ENCODE results near the gene PCDH15.

DNA sequence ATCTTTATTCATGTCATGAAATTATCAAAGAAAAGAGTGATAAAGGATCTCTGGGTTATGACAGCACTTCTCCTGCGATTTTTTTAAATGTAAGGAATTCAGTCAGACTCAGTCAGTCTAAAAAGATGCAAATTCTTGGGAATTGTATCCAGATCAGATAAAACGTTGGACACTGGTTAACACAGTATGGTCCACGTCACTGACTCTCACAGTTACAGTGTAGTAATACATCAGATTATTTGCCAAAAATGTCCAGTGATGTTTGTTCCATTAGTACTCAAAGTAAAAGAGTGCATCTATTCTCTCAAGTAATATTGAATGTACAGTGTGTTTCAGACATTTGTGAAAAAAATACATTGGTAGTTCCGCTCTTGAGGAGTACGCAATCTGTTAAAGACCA lies 224.5 kb downstream of the PCDH15 start:
- TF ChIP-seq, protein P1, sequence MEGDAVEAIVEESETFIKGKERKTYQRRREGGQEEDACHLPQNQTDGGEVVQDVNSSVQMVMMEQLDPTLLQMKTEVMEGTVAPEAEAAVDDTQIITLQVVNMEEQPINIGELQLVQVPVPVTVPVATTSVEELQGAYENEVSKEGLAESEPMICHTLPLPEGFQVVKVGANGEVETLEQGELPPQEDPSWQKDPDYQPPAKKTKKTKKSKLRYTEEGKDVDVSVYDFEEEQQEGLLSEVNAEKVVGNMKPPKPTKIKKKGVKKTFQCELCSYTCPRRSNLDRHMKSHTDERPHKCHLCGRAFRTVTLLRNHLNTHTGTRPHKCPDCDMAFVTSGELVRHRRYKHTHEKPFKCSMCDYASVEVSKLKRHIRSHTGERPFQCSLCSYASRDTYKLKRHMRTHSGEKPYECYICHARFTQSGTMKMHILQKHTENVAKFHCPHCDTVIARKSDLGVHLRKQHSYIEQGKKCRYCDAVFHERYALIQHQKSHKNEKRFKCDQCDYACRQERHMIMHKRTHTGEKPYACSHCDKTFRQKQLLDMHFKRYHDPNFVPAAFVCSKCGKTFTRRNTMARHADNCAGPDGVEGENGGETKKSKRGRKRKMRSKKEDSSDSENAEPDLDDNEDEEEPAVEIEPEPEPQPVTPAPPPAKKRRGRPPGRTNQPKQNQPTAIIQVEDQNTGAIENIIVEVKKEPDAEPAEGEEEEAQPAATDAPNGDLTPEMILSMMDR (IDR thresholded peaks at IDR 0.05; ENCODE audit: insufficient read depth, low read length, poor library complexity, severe bottlenecking), result no peak
- TF ChIP-seq EZH2phosphoT487 (conservative IDR thresholded peaks at IDR 0.05; ENCODE audit: low read length), result no peak
